Osteocyte (in vitro differentiated cells): Measurements from ENCODE around the gene TULP1. TPM values are rescaled to one million over a fixed set of nuclear protein-coding genes. Genes with fewer than 3 reads are reported as not detected.

Source experiments
- DNase-seq: peaks from one replicate; pipeline ENCODE4 v3.0.0; 2021; ENCODE audit warnings: mixed read lengths; ENCODE audit not compliant: unreplicated experiment; ENCODE audit errors: extremely low spot score
- H3K27ac Mint-ChIP-seq: one replicate; pipeline ENCODE4 v1.8.0; 2021; ENCODE audit warnings: mild to moderate bottlenecking, mixed read lengths; ENCODE audit not compliant: unreplicated experiment
- H3K27me3 Mint-ChIP-seq: one replicate; pipeline ENCODE4 v1.8.0; 2021; ENCODE audit warnings: mixed read lengths; ENCODE audit not compliant: unreplicated experiment
- H3K36me3 Mint-ChIP-seq: one replicate; pipeline ENCODE4 v1.8.0; 2021; ENCODE audit warnings: mixed read lengths; ENCODE audit not compliant: unreplicated experiment
- H3K4me1 Mint-ChIP-seq: one replicate; pipeline ENCODE4 v1.8.0; 2021; ENCODE audit warnings: mixed read lengths; ENCODE audit not compliant: unreplicated experiment
- H3K4me3 Mint-ChIP-seq: one replicate; pipeline ENCODE4 v1.8.0; 2021; ENCODE audit warnings: mild to moderate bottlenecking, moderate library complexity, mixed read lengths; ENCODE audit not compliant: unreplicated experiment
- H3K9me3 Mint-ChIP-seq: one replicate; pipeline ENCODE4 v1.8.0; 2021; ENCODE audit warnings: mixed read lengths; ENCODE audit not compliant: unreplicated experiment
- total RNA-seq: library from RNA; stranded (reverse); gene quantifications from 2 replicates; pipeline ENCODE4 v1.2.1, GENCODE V29; 2021
- TF ChIP-seq, protein P1 (sequence below): fragments of 200-600 bp; sonication (generic); IDR thresholded peaks from 2 replicates; pipeline ENCODE4 v1.5.0; 2021; ENCODE audit warnings: antibody characterized with exemption, mild to moderate bottlenecking, moderate library complexity

The TULP1 gene
- total RNA-seq, 1 donor from 2014 or later: not detected

DNA sequence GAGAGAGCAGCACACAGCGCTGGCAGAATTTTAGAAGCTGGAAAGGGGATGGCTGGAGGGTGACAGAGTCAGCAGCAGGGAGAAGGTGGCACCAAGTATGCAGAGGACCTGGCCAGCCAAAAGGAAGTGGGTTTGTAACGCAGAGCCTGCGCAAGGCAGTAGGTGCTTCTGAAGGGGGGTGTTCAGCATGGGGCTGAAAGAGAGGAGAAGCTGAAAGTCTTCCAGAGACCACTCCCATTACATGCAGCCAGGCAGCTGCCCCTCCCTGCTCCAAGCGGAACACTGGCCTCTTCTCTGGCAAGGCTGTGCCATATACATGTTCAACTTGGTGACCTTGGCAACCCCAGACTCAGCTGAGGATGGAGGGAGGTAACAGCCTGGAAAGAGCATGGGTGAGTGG, 42.1 kb upstream of the TULP1 start:
- peaks cover 12% of the 10 kb centered on the region for H3K27me3 Mint-ChIP-seq
- H3K4me3 Mint-ChIP-seq: no peak overlapping the region
- H3K27ac Mint-ChIP-seq: no peak overlapping the region
- no peak for DNase-seq
- peaks cover 8% of the 10 kb centered on the region for H3K9me3 Mint-ChIP-seq
- no peaks in the 10 kb centered on the region for H3K4me1 Mint-ChIP-seq
- peaks cover 3% of the 10 kb centered on the region for H3K36me3 Mint-ChIP-seq
- TF ChIP-seq, protein P1, sequence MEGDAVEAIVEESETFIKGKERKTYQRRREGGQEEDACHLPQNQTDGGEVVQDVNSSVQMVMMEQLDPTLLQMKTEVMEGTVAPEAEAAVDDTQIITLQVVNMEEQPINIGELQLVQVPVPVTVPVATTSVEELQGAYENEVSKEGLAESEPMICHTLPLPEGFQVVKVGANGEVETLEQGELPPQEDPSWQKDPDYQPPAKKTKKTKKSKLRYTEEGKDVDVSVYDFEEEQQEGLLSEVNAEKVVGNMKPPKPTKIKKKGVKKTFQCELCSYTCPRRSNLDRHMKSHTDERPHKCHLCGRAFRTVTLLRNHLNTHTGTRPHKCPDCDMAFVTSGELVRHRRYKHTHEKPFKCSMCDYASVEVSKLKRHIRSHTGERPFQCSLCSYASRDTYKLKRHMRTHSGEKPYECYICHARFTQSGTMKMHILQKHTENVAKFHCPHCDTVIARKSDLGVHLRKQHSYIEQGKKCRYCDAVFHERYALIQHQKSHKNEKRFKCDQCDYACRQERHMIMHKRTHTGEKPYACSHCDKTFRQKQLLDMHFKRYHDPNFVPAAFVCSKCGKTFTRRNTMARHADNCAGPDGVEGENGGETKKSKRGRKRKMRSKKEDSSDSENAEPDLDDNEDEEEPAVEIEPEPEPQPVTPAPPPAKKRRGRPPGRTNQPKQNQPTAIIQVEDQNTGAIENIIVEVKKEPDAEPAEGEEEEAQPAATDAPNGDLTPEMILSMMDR: no peak

DNA sequence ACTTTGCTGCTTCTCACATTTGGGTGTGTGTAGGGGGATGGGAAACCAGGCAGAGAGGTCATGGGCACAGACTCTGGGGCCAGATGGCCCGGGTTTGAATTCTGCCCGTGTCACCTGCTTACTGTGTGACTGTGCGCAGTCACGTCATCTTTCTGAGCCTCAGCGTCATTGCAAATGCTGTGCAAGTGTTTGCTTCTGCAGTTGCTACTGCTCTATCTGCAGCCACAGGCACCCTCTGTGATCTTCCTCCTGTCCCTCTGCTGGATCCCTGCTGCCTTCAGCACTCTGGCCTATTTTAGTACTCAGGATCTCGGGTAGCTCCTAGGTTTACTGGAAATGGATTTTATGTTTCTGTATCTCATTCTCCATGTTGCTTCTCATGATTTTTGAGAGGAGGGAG, 40.6 kb upstream of the TULP1 start:
- H3K27me3 Mint-ChIP-seq: peaks cover 14% of the 10 kb centered on the region
- peaks cover 11% of the 10 kb centered on the region for H3K9me3 Mint-ChIP-seq
- TF ChIP-seq, protein P1: no peak
- H3K27ac Mint-ChIP-seq: no peak overlapping the region
- H3K4me3 Mint-ChIP-seq: no peak overlapping the region
- no peak for DNase-seq
- H3K36me3 Mint-ChIP-seq: peaks cover 3% of the 10 kb centered on the region
- no peaks in the 10 kb centered on the region for H3K4me1 Mint-ChIP-seq

DNA sequence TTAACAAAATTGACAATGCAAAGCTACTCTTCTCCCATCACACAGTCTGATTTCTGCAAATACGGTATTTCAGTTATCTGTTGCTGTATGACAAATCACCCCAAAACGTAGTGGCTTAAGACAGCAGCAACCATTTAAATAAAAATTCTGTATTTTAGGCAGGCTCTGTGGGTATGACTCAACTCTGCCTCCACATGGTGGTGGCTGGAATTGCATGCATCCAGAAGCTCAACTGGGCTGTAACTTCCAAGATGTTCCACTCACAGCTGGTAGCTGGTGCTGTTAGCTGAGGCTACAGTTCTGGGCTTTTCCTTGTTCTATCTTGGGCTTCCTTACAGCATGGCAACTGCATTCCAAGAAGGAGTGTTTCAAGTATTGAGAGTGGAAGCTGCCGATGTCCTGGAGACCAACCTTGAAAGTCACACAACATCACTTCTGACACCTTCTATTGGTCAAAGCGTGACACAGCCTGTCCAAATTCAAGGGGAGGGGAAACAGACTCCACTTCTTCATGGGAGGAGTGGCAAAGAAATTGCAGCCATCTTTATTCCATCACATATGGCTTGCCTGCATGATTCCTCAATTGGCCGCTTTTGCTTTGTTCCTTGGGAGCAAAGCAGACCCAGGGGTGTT, 39.7 kb upstream of the TULP1 start:
- H3K4me3 Mint-ChIP-seq: no peak overlapping the region
- peaks cover 3% of the 10 kb centered on the region for H3K36me3 Mint-ChIP-seq
- peaks cover 21% of the 10 kb centered on the region for H3K27me3 Mint-ChIP-seq
- TF ChIP-seq, protein P1: peak; percentile 59
- peaks cover 11% of the 10 kb centered on the region for H3K9me3 Mint-ChIP-seq
- H3K27ac Mint-ChIP-seq: no peak overlapping the region
- no peak for DNase-seq
- no peaks in the 10 kb centered on the region for H3K4me1 Mint-ChIP-seq

DNA sequence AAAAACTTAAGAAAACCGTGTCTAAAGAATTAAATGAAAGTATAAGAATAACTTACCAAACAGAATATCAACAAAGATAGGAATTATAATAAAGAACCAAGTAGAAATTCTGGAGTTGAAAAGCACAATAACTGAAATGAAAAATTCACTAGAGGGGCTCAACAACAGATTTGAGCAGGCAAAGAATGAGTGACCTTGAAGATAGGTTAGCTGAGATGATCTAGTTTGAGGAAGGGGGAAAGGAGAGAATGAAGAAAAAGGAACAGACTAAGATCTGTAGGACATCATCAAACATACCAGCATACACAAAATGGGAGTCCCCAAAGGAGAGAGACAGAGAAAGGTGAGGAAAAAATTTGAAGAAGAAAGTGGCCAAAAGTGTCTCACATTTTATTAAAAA, 37.7 kb upstream of the TULP1 start:
- Mint-ChIP-seq H3K9me3 (peaks cover 11% of the 10 kb centered on the region), H3K27ac (no peak overlapping the region)

DNA sequence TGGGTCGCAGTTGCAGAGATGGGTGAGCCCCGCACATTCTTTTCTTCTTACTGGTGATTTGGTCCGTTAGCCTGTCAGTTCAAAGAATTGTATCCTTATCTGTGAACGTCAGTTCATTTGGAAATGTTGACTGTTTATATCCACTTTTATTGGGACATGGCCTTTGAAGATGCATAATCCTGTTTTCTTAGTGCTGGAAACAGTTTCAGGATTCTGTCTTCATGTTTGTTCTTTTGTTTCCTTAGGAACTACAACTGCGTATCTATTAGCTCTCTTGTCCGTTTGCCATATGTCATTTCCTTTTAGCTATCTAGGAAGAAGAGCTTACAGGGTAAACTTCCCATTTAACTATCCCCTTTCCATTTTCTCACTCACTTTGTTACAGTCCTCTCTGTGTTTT, 35.0 kb upstream of the TULP1 start:
- Mint-ChIP-seq H3K4me3 (no peak overlapping the region), H3K36me3 (peaks cover 3% of the 10 kb centered on the region), H3K4me1 (no peaks in the 10 kb centered on the region), H3K27ac (no peak overlapping the region), H3K9me3 (peaks cover 11% of the 10 kb centered on the region), H3K27me3 (peaks cover 26% of the 10 kb centered on the region)
- no peak for DNase-seq
- TF ChIP-seq, protein P1: no peak

More for the DNA sequence above, 37.7 kb upstream of the TULP1 start:
- TF ChIP-seq, protein P1: no peak
- H3K4me3 Mint-ChIP-seq: no peak overlapping the region
- H3K27me3 Mint-ChIP-seq: peaks cover 29% of the 10 kb centered on the region
- no peak for DNase-seq
- H3K36me3 Mint-ChIP-seq: peaks cover 3% of the 10 kb centered on the region
- H3K4me1 Mint-ChIP-seq: no peaks in the 10 kb centered on the region
